ENCODE data around the gene CCDC127.

- no peak for TF ChIP-seq EGR1 (IDR thresholded peaks at IDR 0.05; ENCODE audit: low read depth in 2 of 2)
- TF ChIP-seq TAF1 (conservative IDR thresholded peaks at IDR 0.05) = no peak
- TF ChIP-seq NR2F2 (IDR thresholded peaks at IDR 0.05) = no peak
- TF ChIP-seq CTCF (IDR thresholded peaks at IDR 0.05; ENCODE audit: low read depth, low read length, missing input control) = no peak
- no peak for TF ChIP-seq FOXA1 (IDR thresholded peaks at IDR 0.05)
- no peak for TF ChIP-seq RAD21 (IDR thresholded peaks at IDR 0.05)
- TF ChIP-seq, protein P1, sequence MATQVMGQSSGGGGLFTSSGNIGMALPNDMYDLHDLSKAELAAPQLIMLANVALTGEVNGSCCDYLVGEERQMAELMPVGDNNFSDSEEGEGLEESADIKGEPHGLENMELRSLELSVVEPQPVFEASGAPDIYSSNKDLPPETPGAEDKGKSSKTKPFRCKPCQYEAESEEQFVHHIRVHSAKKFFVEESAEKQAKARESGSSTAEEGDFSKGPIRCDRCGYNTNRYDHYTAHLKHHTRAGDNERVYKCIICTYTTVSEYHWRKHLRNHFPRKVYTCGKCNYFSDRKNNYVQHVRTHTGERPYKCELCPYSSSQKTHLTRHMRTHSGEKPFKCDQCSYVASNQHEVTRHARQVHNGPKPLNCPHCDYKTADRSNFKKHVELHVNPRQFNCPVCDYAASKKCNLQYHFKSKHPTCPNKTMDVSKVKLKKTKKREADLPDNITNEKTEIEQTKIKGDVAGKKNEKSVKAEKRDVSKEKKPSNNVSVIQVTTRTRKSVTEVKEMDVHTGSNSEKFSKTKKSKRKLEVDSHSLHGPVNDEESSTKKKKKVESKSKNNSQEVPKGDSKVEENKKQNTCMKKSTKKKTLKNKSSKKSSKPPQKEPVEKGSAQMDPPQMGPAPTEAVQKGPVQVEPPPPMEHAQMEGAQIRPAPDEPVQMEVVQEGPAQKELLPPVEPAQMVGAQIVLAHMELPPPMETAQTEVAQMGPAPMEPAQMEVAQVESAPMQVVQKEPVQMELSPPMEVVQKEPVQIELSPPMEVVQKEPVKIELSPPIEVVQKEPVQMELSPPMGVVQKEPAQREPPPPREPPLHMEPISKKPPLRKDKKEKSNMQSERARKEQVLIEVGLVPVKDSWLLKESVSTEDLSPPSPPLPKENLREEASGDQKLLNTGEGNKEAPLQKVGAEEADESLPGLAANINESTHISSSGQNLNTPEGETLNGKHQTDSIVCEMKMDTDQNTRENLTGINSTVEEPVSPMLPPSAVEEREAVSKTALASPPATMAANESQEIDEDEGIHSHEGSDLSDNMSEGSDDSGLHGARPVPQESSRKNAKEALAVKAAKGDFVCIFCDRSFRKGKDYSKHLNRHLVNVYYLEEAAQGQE (IDR thresholded peaks at IDR 0.05) = no peak
- TF ChIP-seq ATF3 (IDR thresholded peaks at IDR 0.05) = no peak
- no peak for TF ChIP-seq YY1 (IDR thresholded peaks at IDR 0.05)
Measured at GRCh38 chr5:172841-173251, 45.1 kb downstream of the CCDC127 start.
